HFFc6 (cell line): ENCODE results near the gene ETNPPL. TPM values are rescaled to one million over a fixed set of nuclear protein-coding genes. Genes with fewer than 3 reads are reported as not detected.

Source experiments
- DNase-seq: peaks from one replicate; pipeline ENCODE4 v3.0.0-alpha.2; 2018
- H3K27ac Mint-ChIP-seq: 2 replicates; pipeline ENCODE4 v1.8.0; 2020; ENCODE audit warnings: mild to moderate bottlenecking, mixed read lengths
- H3K27me3 Mint-ChIP-seq: 2 replicates; pipeline ENCODE4 v1.8.0; 2021; ENCODE audit warnings: mild to moderate bottlenecking, moderate library complexity, mixed read lengths; ENCODE audit not compliant: insufficient read depth
- H3K36me3 Mint-ChIP-seq: 2 replicates; pipeline ENCODE4 v1.8.0; 2021; ENCODE audit warnings: low read depth, mixed read lengths
- H3K4me1 Mint-ChIP-seq: 2 replicates; pipeline ENCODE4 v1.8.0; 2020; ENCODE audit warnings: low read depth, mixed read lengths
- H3K4me3 Mint-ChIP-seq: 2 replicates; pipeline ENCODE4 v1.8.0; 2020; ENCODE audit warnings: mild to moderate bottlenecking, moderate library complexity, mixed read lengths
- H3K9me3 Mint-ChIP-seq: 2 replicates; pipeline ENCODE4 v1.8.0; 2020; ENCODE audit warnings: mild to moderate bottlenecking, mixed read lengths
- total RNA-seq, 6 experiments: library from RNA; stranded (reverse); fragmentation: NEBNext Ultra II Directional; extraction: Animal tissue kit (Norgen Biotek cat#: 25700); gene quantifications; 2 replicates in 1 of 6; 3 replicates in 5 of 6; pipeline ENCODE4 v1.2.3, GENCODE V29; 2021
- TF ChIP-seq, protein P1 (sequence below): fragments of 200-600 bp; sonication (generic); IDR thresholded peaks from 2 replicates; pipeline ENCODE4 v1.5.0; 2021; ENCODE audit warnings: antibody characterized with exemption, mild to moderate bottlenecking

The ETNPPL gene
- total RNA-seq, 6 experiments from 2014 or later: not detected

DNA sequence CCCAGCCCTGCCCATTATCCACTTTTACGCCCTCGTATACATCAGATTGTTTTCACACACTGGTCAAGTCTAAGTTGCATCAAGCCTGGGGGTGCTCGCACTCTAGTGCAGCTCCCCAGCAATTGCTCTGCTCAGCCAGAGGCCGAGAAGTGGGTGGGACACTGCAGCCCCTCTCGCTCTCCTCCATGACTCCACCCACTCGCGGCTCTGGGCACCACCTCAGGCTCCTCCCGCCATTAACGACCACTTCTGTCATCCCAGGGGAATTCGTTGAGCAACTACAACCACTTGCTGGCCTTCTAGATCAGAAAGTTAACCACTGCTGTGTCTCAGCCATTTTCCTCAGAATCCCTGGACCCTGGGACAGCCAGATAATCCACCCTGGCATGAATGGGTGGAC, 53.6 kb downstream of the ETNPPL start:
- H3K27me3 Mint-ChIP-seq: peaks cover 8% of the 10 kb centered on the region
- no peak for DNase-seq
- no peaks in the 10 kb centered on the region for H3K9me3 Mint-ChIP-seq
- no peak overlapping the region for H3K4me3 Mint-ChIP-seq
- TF ChIP-seq, protein P1, sequence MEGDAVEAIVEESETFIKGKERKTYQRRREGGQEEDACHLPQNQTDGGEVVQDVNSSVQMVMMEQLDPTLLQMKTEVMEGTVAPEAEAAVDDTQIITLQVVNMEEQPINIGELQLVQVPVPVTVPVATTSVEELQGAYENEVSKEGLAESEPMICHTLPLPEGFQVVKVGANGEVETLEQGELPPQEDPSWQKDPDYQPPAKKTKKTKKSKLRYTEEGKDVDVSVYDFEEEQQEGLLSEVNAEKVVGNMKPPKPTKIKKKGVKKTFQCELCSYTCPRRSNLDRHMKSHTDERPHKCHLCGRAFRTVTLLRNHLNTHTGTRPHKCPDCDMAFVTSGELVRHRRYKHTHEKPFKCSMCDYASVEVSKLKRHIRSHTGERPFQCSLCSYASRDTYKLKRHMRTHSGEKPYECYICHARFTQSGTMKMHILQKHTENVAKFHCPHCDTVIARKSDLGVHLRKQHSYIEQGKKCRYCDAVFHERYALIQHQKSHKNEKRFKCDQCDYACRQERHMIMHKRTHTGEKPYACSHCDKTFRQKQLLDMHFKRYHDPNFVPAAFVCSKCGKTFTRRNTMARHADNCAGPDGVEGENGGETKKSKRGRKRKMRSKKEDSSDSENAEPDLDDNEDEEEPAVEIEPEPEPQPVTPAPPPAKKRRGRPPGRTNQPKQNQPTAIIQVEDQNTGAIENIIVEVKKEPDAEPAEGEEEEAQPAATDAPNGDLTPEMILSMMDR: no peak
- no peaks in the 10 kb centered on the region for H3K4me1 Mint-ChIP-seq
- no peak overlapping the region for H3K27ac Mint-ChIP-seq
- no peaks in the 10 kb centered on the region for H3K36me3 Mint-ChIP-seq

DNA sequence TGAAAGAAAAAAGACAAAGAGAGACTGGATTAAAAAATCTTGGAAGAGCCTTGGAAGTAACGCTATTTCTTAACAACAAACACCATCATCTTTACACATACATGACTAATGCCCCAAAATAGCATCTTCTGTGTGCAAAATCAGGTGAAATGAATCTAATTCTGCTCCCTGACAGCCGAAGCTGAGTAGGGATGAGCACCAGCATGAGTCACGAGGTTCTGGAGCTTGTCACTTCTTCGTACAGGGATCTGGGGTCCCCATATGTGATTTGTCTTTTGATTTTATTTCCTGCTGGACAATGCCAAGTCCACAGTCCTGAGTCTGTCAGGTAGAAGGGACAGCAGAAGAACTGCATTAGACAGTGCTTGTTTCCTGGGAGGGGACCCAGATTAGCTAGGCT, 56.6 kb downstream of the ETNPPL start:
- no peak for DNase-seq
- H3K9me3 Mint-ChIP-seq: no peaks in the 10 kb centered on the region
- TF ChIP-seq, protein P1: no peak
- peaks cover 17% of the 10 kb centered on the region for H3K27me3 Mint-ChIP-seq
- H3K4me3 Mint-ChIP-seq: no peak overlapping the region
- H3K36me3 Mint-ChIP-seq: no peaks in the 10 kb centered on the region
- H3K27ac Mint-ChIP-seq: no peak overlapping the region
- no peaks in the 10 kb centered on the region for H3K4me1 Mint-ChIP-seq

DNA sequence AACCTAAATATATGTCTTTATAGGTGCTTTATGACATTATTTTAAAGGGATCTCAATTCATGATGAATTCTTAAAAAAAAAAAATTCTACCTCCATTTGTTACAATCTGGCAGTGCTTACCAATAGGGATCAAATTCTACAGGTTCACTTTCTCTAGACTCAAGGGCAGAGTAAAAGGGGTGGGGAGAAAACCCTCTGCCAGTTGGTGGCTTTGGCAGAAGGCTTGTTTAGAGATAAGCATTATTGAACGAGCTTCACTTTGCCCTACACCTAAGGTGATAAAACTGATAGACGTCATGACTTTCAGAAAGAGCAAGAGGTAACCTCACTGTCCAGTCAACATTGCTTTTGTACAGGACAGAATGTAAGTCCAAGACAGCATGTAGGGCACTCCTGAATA, 58.9 kb downstream of the ETNPPL start:
- Mint-ChIP-seq H3K4me1 (no peaks in the 10 kb centered on the region), H3K27me3 (peaks cover 11% of the 10 kb centered on the region; the same call in 1 of the 2 replicates), H3K27ac (no peak overlapping the region), H3K36me3 (no peaks in the 10 kb centered on the region), H3K4me3 (no peak overlapping the region), H3K9me3 (no peaks in the 10 kb centered on the region)
- TF ChIP-seq, protein P1: no peak
- DNase-seq: no peak

DNA sequence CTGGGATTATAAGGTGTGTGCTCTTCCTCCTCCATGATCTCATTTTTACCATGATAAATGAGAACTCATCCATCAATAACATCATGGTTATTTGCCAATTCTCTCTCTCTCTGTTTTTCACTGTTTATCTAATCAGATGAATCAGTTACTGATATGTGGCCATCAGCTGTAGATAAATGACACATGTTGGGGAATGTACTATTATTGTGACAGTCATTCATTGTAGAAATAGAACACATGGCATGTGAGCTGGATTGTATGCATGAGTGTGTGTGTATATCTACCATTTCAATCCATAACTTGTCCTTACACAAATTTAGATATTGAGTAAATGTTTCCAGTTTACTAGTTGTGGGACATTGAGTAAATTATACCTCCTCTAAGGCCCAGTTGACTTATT, 59.5 kb downstream of the ETNPPL start:
- Mint-ChIP-seq H3K27me3 (peaks cover 11% of the 10 kb centered on the region; the same call in 1 of the 2 replicates), H3K4me3 (no peak overlapping the region), H3K36me3 (no peaks in the 10 kb centered on the region), H3K9me3 (no peaks in the 10 kb centered on the region), H3K27ac (no peak overlapping the region), H3K4me1 (no peaks in the 10 kb centered on the region)
- TF ChIP-seq, protein P1: no peak
- no peak for DNase-seq

DNA sequence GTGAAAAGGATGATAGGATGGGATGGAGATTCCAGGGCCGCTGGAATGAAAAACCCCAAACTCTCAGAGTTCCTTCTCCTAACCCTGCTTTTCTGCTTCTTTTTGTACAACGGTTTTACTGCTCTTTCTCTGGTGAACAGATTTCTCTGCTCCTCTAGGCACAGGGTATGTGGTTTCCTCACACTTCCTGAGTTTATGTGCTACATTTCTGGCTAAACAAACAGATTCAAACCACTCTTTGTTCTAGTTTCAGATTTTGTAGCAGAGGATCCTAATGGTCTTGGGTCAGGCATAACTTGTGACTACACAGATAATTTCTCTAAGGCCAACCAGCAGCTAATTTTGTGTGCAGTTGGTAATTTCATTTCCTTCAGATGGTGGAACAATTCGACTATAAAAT, 59.9 kb downstream of the ETNPPL start:
- H3K27me3 Mint-ChIP-seq: peaks cover 11% of the 10 kb centered on the region; the same call in 1 of the 2 replicates
- no peak overlapping the region for H3K27ac Mint-ChIP-seq
- H3K9me3 Mint-ChIP-seq: no peaks in the 10 kb centered on the region
- H3K36me3 Mint-ChIP-seq: no peaks in the 10 kb centered on the region
- TF ChIP-seq, protein P1: no peak
- H3K4me1 Mint-ChIP-seq: no peaks in the 10 kb centered on the region
- H3K4me3 Mint-ChIP-seq: no peak overlapping the region
- no peak for DNase-seq
